ENCODE results near the gene IQCH.
"Not testable (repeated sequence)": the region's sequence is repeated elsewhere in the genome, so short reads cannot be mapped to it uniquely, and the experiment has no call there.

IQCH gene

DNA sequence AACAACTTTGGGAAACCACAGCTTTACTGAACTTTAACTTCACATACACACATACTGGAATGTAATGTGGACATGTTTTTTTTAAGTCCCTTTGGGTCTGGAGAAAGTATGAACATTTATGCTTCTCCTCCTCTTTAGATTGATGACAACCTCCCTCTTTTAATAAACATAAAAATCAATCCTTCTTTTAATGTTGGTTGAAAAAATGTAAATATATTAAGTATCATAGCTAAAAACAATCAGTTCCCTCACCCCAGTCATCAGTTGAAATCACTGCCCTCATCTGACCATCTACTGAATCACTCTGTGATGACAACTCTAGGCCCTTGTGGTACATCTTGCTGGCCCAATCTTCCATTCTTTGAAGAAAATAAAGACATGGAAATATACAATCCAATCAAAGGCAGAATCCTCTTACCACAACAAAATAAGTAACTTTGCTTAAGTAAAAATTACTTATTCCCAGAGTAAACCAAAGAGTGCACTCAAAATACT, 6.5 kb upstream of the IQCH start:
- no peak for DNase-seq

DNA sequence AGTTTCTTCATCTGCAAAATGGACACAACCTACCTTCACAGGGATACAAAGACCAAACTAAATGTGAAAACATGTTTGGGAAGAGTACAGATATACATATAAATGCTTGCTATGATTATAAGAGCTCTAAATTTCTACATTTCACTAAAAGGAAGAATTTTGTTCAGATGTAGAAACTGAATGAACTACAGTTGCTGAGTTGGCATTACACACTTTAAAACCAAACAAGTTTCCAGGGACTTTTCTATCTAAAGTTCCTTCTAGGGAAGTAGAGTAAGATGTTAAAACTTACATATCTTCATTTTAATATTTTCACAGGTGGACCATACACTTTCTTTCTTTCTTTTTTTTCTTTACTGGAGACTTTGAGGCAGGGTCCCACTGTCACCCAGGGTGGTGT, 4.8 kb upstream of the IQCH start:
- DNase-seq: no peak

GRCh38 chr15:67251318-67251717, 3.3 kb upstream of the IQCH start:
- DNase-seq: no peak

DNA sequence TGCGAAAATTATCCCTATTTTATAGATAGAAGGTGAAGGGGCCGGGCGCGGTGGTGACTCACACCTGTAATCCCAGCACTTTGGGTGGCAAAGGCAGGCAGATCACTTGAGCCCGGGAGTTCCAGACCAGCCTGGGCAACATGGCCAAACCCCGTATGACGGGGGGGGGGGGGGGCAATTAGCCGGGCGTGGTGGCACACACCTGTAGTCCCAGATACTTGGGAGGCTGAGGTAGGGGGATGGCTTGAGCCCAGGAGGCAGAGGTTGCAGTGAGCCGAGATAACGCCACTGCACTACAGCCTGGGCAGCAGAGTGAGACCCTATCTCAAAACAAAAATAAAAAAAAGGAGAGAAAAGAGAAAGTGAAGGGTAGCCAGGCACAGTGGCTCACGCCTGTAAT, 1.5 kb upstream of the IQCH start:
- DNase-seq: no peak

DNA sequence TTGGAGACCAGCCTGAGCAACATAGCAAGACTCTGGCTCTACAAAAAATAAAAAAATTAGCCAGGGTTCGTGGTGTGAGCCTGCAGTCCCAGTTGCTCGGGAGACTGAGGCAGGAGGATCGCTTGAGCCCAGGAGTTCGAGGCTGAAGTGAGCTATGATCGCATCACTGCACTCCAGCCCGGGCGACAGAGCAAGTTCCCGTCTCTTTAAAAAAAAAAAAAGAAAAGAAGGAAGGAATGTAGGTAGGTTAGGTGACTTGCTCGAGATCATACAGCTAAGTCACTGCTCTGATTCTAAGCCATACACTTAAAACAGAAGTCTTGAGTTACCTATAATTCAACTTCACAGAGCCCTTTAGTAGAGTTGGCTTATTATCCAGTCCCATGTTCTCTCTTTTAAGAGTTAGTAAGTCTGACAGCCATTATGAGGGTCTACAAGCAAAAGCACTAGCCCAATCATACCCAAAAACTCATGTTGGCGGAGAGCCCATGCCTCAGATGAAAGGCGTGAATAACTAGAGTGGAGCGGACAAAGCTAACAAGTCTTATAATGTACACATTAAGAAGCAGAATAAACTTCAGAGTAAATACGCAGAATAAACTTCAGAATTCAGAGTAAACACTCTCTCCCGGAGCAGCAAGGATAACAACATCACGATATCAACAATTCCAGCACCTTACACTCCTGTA, 893 bp upstream of the IQCH start:
- peak; percentile 10 for DNase-seq

- DNase-seq: no peak
These were observed 1.5 kb downstream of the IQCH start for GRCh38 chr15:67256051-67256450.

DNA sequence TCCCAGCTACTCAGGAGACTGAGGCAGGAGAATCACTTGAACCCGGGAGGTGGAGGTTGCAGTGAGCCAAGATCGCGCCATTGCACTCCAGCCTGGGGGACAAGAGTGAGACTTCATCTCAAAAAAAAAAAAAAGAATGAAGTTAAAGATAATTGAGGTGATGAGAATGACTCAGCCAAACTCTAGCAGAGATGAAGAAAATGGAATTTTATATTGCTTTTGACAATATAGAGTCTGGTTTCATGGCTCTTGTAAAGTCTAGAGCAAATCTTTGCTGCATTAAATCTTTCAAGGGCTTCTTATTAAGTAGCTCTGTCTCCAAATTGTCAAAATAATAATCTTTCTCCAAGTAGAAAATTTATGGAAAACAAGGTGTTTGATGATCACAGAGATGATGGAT, 3.8 kb downstream of the IQCH start:
- DNase-seq: not testable (repeated sequence)

DNA sequence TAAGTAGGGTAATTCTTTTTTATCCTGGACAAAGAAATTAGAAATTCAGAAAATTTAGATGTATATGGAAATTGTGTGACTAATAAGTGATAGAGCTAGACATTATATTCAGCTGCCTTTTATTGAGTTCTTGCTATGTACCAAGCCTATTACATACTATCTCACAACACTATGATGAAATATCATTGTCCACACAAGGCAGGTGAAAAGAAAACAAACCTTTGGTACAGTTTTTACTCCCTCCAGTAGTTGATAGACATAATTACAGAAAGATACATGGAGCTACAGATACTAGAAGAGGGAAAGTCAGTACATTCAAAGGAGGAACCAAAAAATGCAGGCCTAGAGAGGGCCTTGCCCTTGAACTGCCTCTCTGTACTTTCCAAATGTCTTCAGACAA, 4.8 kb downstream of the IQCH start:
- no peak for DNase-seq

GRCh38 chr15:67259806-67260205, 5.2 kb downstream of the IQCH start:
- DNase-seq: no peak

GRCh38 chr15:67266870-67267269, 12.3 kb downstream of the IQCH start:
- DNase-seq: no peak

GRCh38 chr15:67267440-67267839, 12.9 kb downstream of the IQCH start:
- no peak for DNase-seq

DNA sequence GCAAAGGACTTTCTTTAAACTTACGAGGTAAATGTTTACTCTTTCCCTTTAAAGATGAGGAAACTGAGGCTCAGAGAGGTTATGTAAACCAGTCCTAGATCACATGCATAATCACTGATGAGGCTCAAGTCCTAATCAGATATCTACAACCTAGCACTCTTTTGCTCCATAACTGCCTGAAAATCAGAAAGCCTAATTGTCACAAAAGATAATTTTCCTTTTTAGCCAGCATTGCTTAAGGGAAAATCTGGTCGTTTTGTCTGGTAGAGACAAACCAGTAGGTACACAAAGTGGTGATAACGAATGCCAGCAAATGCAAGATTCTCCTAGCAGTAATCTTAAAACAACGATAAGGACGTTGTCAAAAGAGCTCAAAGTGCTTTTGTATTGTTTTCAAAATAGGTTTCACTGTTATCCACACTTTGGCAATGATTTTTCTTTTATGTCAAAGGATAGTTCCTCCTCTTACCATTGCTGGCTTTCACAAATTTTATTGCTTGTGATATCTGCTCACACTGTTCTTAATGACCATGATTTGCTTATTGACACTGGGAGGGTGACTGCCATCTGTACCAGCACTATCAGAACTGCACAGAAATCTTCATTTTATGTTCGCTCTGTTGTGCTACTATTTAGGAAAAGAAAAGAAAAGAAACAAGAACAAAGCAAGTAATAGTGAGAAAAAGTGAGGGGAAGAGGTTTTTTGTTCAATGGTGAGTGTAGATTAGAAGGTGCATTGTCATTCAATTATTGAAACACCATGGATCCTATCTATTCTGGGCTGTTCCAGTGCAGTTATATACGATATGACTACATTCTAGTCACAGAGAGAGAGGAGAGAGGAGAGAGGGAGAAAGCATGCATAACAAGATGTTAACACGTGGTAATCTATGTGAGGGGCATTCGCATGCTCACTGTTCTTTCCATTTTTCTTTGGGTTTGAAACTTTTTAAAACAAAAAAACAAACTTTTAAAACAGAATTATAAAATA, 13.7 kb downstream of the IQCH start:
- no peak for DNase-seq

DNA sequence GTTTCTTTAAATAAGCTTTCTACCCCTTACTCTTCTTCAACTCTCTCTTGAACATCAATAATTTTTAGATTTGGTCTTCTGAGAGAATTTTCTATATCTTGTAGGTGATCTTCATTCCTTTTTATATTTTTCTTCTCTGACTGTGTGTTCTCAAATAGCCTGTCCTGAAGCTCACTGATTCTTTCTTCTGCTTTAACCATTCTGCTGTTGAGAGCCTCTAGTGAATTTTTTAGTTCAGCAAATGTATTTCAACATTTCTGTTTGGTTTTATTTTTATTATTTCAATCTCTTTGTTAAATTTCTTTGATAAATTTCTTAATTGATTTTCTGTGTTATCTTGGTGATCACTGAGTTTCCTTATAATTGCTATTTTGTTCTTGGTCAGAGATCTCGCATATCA, 19.6 kb downstream of the IQCH start:
- no peak for DNase-seq

DNA sequence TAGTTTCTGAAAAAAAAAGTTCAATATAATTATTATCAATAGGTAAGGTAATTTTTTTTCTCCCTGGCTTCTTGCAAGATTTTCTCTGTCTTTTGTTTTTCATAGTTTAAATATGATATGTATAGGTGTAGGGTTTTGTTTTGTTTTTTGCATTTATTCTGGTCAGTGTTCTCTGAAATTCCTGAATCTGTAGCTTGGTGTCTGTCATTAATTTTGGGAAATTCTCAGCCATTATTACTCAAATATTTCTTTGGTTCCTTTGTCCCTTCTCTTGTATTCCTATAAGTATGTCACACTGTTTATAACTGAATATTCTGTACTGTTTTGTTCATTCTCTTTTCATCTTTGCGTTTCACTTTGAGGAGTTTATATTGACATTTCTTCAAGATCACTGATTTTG, 22.1 kb downstream of the IQCH start:
- no peak for DNase-seq

- DNase-seq: no peak
These were observed 25.6 kb downstream of the IQCH start for GRCh38 chr15:67280217-67280616.

- DNase-seq: no peak
These were observed 27.1 kb downstream of the IQCH start for GRCh38 chr15:67281714-67282113.

DNA sequence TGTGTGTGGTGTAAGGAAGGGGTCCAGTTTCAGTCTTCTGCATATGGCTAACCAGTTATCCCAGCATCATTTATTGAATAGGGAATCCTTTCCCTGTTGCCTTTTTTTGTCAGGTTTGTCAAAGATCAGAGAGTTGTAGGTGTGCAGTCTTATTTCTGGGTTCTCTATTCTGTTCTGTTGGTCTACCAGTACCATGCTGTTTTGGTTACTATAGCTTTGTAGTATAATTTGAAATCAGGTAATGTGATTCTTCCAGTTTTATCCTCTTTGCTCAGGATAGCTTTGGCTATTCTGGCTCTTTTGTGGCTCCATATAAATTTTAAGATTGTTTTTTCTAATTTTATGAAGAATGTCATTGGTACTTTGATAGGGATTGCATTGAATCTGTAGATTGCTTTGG, 31.0 kb downstream of the IQCH start:
- DNase-seq: not testable (repeated sequence)

DNA sequence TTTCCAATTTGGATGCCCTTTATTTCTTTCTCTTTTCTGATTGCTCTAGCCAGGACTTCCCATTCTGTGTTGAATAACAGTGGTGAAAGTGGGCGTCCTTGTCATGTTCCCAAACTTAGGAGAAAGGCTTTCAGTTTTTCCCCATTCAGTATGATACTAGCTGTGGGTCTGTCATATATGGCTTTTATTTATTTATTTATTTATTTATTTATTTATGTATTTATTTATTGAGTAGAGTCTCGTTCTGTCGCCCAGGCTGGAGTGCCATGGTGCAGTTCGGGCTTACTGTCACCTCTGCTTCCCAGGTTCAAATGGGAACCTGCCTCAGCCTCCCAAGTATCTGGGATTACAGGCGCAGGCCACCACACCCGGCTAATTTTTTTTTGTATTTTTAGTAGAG, 31.8 kb downstream of the IQCH start:
- DNase-seq: not testable (repeated sequence)

DNA sequence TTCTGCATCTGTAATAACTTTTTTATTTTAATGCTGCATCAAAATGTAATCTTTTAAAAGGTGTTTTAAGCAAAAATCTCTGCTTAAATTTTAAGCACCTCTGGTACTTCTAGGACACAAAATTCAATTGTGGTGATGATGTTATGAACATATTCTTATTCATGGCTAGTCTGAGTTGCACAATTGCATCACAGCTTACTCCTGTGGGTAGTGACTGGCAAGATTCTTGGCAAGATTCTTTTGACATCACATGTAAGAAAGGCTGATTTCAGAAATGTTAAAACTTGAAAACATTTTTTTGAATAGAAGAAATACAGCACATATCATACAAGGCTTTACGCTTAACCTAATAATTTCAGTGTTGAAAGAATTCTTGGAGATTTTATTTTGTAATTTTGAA, 35.7 kb downstream of the IQCH start:
- DNase-seq: no peak

DNA sequence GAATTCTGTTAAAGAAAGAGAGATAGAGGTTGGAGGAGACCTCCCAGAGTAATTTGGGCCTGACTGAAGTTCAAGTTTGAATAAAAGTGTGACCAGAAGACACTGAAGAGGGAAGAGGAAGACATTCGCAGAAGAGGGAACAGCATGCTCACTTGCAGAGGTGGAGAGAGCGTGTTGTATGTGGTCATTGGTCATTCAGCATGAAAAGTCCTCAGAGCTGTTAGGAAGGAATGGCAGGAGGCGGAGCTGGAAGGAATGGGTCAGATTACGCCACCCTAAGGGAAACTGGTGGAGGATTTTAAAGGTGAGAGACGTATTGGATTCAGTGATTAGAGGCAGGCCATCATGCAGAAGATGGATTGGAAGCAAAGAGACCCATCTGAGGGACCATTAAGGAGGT, 41.6 kb downstream of the IQCH start:
- DNase-seq: no peak

- DNase-seq: no peak
These were observed 42.1 kb downstream of the IQCH start for GRCh38 chr15:67296684-67297083.

DNA sequence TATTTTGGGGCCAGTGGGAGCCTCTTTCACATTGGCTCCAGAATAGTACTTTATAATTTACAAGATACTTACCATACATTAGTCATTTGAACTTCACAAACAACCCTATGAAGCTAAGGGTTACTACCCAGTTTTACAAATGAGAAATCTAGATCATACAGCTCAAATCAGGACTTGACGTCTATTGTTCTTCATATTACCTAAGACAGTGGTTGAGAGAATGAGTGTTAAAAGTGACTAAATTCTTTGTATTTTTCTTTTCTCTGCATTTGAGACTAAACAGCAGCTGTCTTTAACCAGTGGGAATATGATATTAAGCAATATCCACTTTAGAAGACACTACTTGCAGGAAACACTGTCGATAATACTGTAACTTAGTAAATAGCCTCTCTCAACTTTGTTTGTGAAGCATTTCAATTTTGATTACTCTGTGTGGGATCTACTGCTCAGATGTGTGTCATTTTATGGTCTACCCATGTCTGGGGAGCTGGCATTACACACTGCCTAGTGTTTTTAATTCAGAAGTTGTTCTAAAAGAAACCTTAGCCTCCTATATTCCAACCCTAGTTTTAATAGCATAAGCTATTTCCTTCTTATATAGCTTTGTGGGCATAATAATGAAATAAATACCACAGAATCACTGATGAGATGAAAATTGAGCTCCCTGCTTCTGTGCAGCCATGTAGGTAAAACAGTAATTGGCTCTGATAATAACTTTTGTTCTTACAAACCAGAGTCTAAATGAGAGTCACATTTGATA, 45.9 kb downstream of the IQCH start:
- no peak for DNase-seq

All from CD4-positive, alpha-beta T cell treated with Interleukin-17A for 4 hours (primary cell).